Stromal cell of bone marrow (primary cell): ENCODE data around the gene RNF225.
A peak's percentile ranks its signal among the peaks of the same experiment; 100 is the strongest.
"Not testable (repeated sequence)": the region's sequence is repeated elsewhere in the genome, so short reads cannot be mapped to it uniquely, and the experiment has no call there.

Experiments
- DNase-seq: peaks from one replicate; pipeline ENCODE4 v3.0.0-alpha.2; 2012; ENCODE audit warnings: low read depth

RNF225 gene

DNA sequence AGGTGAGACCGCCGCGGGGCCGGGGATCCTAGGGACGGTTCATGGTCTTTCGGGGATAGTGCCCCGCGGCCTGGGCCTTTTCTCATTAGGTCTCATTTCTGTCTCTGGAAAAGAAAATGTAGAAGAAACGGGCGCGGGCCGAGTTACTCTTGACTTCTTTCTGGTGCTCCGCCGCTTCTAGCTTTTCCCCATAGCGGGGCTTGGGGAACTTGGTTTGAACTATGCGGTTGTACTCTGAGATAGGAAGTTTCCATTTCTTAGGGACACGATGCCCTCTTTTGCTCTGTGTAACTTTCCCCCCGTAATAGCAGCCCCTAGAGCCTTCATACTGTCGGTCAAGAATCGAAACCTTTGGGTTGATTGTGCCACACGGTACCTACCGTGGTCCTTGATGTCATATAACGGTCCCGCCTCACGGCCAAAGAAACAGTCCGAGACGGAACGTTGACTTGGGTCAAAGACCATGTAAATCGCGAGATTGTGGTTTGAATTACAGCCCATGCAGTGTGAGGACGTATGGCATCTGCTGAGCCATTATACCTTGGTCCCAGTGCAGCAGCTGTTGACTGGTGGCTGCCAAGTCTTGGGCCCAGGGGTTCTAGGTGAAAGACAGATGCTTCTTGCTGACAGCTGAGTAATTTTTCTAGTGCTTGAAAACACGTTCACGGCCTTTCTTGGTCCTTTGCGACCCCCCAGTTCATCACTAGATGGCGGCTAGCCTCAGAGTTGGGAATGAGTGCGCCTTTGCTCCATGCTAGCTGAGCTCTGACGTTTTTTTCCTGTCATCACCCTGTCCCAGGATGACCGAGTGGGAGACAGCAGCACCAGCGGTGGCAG, 7.9 kb upstream of the RNF225 start:
- no peak for DNase-seq

DNA sequence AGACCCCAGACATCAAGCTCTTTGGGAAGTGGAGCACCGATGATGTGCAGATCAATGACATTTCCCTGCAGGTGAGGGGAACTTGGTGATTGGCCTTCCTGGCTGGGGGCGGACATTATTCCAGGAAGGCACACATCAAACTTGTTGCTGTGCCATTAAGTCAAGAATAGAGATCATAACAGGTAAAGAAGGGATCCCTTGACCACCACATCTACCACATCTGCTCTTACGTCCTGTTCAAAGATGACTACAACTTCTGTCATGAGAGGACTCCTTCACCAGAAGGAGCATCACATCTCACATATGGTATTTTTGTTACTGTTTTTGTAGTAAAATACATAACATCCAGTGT, 7.3 kb upstream of the RNF225 start:
- DNase-seq = no peak

DNA sequence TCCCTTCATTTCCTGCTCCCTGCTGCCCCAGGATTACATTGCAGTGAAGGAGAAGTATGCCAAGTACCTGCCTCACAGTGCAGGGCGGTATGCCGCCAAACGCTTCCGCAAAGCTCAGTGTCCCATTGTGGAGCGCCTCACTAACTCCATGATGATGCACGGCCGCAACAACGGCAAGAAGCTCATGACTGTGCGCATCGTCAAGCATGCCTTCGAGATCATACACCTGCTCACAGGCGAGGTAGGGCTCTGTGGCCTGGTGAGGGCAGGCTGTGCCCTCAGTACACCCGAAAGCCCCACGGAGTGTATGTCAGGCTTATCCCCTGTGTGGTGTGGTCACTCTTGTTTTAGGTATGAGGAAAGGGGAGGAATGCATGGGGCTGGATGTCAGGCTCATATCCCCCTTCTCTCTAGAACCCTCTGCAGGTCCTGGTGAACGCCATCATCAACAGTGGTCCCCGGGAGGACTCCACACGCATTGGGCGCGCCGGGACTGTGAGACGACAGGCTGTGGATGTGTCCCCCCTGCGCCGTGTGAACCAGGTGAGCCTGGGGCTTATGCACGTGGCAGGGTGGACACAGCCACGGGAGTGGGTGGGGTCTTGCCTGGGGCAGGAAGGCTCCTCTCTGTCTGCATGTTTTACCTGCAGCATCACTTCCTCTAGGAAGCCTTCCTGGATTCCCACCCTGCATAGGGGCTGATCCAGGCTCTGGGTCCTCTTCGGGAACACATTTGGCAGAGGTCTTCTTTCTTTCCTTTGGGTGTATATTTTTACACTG, 2.3 kb upstream of the RNF225 start:
- DNase-seq = no peak

DNA sequence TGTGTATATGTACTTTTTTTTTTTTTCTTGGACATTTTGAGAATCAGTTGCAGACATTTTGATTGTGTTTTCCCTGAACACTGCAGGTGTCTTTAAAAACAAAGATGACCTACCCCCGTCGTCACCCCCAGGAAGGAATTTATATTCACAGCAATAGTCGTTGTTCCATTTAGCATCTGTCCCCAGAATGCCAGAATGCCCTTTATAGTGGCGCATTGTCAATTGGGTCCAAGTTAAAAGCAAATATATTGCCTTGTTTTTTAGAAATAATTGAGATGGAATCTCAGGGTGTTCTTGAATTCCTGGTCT, 1.8 kb upstream of the RNF225 start:
- no peak for DNase-seq

DNA sequence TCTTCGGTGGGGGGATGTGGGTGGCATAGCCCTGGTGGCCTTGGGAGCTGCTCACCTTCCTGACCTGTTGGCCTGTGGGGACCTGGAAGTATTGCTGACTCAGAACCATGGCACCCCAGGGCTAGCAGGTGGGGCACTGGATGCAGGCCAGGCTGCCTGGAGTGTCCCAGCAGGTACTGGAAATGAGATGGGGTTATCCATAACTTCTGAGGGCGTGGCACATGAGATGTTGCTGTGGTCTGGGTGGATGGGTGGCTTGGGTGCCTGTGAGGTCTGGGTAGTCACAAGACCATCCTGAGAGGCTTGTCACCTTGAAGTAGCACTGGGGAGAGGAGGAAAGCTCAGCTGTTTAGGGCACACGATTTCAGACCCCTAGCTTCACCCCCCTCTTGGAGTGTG, 636 bp upstream of the RNF225 start:
- DNase-seq = no peak

DNA sequence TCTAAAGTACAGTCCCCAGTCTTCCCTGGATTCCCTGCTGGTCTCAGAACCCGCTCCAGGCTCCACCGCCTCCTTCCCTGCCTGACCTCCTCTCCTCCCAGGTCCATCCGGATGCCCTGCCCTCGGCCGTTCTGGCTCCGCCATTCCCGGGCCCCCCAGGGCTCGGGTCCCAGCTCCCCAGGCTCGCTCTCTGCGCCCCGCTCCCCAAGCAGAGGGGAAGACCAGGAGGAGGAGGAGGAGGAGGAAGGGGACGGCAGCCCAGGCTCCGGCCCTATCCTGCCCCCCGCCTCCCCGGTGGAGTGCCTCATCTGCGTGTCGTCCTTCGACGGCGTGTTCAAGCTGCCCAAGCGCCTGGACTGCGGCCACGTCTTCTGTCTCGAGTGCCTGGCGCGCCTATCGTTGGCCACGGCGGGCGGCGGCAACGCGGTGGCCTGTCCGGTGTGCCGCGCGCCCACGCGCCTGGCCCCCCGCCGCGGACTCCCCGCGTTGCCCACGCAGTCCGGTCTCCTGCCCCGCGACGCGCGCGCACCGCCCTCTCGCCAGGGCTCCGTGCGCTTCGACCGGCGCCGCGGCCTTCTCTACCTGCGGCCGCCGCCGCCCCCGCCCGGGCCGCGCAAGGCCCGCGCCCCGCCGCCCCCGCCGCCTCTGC, 647 bp downstream of the RNF225 start:
- DNase-seq = no peak

DNA sequence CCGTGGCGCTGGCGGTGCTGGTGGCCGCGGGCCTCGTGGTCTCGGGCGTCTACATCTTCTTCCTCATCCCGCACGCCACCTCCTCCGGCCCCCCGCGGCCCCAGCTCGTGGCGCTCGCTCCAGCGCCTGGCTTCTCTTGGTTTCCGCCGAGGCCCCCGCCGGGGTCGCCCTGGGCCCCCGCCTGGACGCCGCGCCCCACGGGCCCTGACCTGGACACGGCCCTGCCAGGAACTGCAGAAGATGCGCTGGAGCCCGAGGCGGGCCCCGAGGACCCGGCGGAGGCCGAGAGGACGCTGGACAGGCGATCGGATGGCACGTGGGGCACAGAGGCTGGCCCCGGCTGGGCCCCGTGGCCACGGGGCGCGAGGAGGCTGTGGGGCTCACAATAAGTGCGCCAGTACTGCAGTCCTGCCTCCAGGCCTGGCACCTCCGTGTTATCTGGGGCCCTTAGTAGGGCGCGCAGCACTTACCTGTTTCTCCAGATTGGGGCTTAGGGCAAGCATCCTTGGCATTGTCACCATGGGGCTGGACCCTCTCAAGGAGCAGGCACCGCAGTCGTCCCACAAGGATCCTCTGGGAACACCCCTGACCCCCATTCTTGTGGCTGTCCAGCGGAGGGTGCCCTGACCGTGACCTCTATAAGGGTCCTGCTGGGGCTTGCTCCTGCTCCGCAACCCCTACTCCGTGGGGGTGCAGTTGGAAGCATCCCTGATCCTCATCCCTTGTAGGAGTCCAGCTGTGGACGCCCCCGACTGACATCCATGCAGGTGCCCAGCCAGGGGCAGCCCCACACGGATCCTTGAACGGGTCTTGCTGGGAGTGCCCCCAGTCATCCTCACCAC, 1.5 kb downstream of the RNF225 start:
- no peak for DNase-seq

DNA sequence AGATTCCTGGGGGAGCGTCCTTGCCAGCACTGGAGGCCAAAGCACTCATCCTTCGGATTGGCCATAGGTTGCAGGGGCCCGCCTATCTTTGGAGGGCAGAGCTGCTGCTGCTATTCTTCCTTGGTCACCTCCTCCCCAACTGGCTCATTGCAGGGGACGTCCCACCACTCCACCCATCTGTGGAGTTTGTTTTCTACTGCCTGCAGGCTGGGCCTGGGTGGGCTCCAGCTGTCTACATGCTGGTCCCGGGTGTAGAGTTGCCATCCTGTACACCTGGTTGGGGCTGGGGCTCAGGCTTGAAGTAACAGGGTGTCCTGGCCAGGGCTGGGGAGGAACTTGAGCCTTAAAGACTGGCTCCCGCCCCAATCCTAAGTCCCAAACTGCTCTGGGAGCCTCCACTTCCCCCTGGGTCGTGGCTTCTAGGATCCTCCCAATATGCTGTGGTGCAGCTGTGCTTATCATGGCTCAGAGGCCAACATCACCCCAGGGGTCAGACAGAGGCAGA, 2.1 kb downstream of the RNF225 start:
- no peak for DNase-seq

DNA sequence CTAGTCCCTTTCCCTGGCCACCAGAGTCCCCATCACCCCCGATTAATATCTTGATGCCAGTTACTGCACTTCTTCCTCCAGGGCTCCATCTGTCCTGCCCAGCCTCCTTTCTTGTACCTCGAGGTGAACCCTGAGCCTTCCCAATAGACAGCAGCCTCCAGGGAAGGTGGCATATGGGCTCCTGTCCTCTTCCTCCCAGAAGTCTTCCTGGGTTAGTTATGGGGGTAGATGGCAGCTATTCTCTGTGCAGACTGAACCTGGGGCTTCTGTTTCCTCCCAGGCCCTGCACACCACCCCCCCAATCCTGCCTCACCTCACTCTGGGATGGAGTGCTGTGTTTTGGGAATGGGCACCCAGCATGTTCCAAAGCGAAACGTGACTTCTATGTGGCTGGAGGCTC, 2.6 kb downstream of the RNF225 start:
- no peak for DNase-seq

DNA sequence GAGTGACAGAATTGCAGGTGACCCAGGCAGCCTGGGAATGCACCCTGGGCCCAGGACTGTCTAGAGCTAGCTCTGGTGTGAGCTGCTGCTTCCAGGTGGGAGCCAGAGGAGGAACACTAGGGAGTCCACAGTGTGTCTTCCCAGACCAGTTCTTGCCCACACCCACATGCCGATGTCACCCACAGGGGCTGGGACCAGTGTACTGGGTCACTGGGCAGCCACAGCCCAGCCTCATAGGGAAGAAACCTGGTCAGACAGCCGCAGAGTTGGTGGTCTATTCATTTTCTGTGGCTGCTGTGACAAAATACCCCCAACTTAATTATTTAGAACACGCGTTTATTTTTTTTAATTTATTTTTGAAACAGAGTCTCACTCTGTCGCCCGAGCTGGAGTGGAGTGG, 3.1 kb downstream of the RNF225 start:
- no peak for DNase-seq

DNA sequence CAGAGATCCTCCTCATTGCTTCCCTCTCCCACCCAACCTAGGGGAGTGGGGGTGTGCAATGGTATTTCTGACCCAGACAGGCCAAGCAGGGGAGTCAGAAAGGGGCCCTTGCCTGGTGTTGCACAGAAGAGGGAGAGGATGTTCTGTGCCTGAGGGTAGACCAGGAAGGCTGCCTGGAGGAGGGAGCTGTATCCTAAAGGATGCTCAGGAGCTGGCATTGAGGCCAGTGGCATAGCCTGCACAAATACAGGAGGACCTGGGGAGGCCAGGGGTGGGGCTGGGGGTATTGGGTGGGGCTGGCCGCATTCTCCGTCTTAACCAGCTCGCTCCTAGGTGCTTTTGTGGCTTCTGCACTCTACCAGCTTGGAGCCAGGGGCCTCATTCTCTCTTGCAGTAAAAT, 4.4 kb downstream of the RNF225 start:
- DNase-seq = no peak

DNA sequence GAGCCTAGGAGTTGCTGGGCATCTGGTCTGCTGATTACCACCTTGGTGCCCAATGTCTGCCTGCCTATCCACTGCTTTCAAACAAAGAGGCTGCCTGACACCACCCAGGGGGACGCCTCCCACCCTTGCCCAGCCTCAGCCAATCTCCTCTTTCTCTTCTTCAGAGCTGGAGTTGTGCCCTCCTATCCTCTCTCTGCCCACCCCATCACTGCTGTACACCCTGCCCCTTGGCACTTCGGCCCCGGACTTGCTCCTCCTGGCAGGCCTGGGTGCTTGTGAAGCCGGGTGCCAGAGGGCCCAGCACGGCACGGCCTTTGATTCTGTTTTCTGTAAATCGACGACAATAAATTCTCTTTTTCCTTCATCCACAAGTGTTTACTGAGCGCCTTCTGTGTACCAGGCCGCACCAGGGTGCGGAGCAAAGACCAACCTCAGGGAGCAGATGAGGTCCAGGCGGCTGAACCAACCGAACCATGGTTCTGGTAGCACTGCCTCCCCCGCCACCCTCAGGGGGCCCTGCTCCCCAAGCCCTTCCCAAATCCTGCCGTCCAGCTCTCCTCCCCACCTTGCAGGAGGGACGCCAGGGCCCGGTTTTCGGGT, 5.0 kb downstream of the RNF225 start:
- DNase-seq = no peak

DNA sequence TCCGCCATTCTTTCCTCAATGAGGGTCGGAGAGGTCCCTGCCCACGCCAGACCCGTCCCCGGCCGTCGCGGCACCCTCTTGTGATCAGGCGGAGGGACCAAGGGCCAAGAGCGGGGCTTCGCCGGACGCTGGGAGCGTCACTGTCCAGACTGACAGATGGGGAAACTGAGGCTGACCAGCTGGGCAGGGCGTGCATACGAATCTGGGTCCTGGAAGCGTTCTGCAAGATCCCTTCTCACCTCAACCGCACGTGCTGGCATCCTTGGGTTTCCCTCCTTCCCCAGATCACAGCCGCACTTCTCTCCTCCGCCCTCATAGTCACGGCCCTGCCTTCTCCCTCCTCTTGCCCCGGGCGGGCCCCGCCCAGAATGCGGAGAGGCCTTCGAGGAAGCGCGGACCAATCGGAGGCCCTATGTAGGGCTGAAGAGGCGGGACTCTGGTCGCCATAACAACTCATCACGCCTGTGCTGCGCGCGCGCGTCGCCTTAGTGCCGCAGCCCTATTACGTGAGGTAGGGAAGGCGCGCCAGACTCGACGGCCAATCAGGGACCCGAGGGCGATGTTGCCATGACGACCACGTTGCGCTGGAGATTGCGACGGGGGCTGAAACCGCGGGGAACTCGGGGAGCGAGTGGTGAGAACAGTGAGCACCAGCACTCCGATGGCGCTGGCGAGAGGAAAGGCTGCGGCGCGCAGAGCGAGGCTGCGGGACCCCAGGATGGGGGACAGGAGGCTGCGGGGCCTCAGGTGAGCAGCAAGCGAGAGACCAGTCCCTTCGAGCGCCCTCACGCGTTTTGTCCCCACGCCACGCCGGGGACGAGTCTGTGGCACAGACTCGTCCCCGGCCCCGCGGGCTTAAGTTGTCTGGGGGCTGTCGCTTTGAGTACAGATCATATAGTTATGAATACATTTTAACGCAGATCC, 5.7 kb downstream of the RNF225 start:
- peak; percentile 98 for DNase-seq

DNA sequence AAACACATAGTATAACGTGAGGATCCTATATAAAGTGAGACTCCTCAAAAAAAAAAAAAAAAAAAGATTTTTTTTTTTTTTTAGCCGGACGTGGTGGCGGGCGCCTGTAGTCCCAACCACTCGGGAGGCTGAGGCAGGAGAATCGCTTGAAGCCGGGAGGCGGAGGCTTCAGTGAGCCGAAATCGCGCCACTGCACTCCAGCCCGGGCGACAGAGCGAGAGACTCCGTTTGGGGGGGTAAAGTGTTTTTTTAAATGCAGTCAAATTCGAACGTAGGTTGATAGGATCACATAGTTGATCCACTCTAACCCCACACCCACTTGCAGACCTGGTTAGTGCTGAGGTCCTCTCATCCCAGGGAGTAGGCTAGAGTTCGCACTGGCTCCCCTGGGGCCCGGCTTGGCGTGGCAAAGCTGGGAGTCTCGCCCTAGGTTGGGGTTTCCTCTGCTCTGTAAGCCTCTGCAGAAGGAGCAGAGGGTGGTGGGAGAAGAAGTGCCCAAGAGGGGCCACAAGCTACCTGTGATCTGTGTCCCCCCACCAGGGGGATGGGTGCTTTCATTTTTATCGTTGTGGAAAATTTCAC, 6.5 kb downstream of the RNF225 start:
- no peak for DNase-seq

DNA sequence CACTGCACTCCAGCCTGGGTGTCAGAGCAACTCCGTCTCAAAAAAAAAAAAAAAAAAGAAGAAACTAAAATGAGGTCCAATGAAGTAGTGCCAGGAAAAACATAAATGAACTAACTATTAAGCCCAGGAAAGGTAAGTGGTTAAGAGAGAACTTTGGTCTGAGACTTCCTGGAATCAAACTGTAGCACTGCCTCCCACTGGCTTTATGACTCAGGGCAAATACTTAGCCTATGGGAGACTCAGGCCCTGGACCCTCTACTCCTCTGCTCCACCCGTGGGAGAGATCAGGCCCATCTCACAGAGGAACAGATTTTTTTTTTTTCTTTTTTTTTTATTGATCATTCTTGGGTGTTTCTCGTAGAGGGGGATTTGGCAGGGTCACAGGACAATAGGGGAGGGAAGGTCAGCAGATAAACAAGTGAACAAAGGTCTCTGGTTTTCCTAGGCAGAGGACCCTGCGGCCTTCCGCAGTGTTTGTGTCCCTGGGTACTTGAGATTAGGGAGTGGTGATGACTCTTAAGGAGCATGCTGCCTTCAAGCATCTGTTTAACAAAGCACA, 8.5 kb downstream of the RNF225 start:
- DNase-seq = not testable (repeated sequence)

DNA sequence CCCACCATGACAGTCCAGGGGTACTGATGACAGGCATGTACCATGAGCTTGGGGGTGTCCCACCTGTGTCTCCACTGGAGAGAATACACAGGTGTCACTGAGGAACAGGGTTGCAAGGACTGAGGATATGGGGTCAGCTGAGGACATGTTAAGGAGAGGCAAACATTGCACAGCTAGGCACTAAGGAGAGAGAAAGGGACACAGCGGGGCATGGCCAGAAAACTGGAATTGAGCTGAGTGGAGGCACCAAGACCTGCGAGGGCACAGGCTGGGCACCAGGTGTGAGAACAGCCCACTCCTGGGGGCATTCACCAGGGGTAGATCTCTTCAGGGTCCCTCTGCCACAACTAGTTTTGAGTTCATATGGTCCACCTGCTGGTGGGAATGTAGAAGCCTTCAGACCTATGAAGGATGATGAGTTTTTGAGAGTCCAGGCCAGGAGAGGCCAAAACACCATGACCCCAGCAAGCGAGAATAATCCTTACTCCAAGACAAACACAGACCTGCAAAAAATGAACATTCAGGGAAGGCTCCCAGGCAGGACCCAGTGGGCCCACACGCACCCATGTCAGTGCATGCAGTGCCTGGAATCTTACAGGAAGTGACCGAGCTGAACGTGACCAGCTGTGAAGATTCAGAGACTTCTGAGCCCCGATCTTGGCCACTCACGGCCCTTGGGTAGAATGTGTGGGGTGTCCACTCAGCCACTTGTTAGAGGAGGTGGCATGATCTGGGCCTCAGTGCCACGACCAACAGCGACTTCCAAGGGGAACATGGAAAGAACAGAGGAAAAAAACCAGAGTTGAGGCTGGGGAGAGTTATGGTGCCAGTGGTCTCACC, 11.6 kb downstream of the RNF225 start:
- no peak for DNase-seq

DNA sequence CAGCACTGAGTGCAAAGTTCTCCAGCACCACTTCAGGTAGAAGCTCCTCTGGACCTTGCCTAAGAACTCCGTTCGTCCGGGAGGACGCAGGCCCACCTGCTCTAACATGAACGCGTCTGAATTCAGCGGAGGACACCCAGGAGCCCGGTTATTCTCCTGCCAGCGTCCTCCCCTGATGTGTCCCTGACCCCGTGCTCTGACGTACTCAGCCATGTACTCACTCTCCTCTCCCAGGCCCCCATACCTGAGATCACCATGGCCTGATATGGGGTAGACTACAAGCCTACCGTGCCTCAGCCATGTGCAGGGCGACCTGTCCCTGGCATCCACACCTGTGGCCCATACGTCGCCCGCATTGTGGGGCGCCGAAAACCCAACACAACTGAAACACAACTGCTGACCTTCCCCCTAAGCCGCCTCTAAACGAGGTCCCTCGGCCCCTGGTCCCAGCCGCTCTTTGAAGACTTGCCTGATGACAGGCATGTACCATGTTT, 12.2 kb downstream of the RNF225 start:
- DNase-seq = no peak

DNA sequence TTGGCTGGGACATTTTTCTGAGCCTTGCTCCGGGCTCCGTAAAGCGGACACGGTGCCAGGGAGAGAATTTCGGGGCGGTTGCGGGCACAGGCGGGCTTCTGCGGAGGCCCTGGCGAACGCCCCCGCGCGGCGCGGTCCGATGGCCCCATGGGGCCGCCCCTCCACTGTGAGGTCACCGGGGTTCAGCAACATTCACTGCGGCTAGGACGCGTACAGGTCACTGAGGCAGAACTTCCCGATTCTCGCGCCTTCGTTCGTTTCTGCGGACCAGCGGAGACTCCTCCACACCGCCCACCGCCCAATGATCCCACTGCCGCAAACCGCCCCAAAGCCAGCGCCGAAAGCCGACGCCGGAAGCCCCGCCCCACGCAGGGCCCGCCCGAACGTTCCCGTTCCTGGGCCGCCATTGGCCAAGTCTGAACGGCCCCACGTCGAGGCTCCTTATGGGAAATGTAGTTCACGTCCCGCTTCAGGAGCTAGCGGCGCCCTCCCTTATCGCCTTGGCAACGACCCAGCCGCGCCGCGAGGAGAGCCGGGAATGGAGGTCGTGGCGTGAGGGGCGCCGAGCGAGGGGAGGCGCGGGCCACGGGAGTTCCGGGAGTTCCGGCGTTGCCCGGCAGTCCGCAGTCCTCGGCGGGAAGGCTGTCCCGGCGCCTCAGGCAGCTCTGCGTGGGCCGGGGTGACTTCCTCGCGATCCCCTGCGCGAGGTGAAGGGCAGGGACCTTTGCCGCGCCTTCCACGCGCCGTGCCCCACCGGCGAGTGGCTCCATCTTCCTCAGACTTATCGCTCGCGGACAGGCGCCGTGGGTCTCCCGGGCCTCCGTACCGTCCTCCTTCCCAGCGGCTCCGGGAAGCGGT, 12.9 kb downstream of the RNF225 start, which contains the start of gene ZNF584:
ZNF584 (plus strand) TSS at position 498 of the 858 bp plus-strand sequence. CDS start 499 bp downstream, outside the sequence.
- DNase-seq = peak; percentile 91
